Gastroesophageal sphincter (tissue), 4 donors: ENCODE measurements around the gene HDAC11. TPM values are rescaled to one million over a fixed set of nuclear protein-coding genes. Genes with fewer than 3 reads are reported as not detected.

ENCODE experiments used
- ATAC-seq: fragments of 150-250 bp; one replicate; pipeline ENCODE4 v1.9.1; 2016; ENCODE audit warnings: mild to moderate bottlenecking, moderate library complexity
- H3K27ac ChIP-seq, 4 donors: fragments of 200-600 bp; sonication (generic) in 3 of 4; 1 replicate in 3 of 4; 2 replicates in 1 of 4; pipeline ENCODE4 v1.5.1; 2016 to 2019
- H3K27me3 ChIP-seq: fragments of 200-600 bp; sonication (generic); one replicate; pipeline ENCODE4 v1.5.1; 2019
- H3K36me3 ChIP-seq, 2 donors: fragments of 200-600 bp; sonication (generic); one replicate each; pipeline ENCODE4 v1.5.1; 2019; ENCODE audit warnings: control low read depth in 1 of 2
- H3K4me1 ChIP-seq, 3 donors: fragments of 200-600 bp; sonication (generic); 1 replicate in 2 of 3; 2 replicates in 1 of 3; pipeline ENCODE4 v1.5.1; 2016 to 2019; ENCODE audit warnings: control low read depth in 2 of 3
- H3K4me3 ChIP-seq, 2 donors: fragments of 200-600 bp; sonication (generic); one replicate each; pipeline ENCODE4 v1.5.1; 2019; ENCODE audit warnings: mild to moderate bottlenecking in 1 of 2, moderate library complexity in 1 of 2
- H3K9me3 ChIP-seq, 3 donors: fragments of 200-600 bp; sonication (generic); one replicate each; pipeline ENCODE4 v1.5.1; 2017 to 2019; ENCODE audit warnings: control low read depth in 2 of 3
- CTCF ChIP-seq, 4 experiments: fragments of 200-600 bp in 2 of 4; fragments of 450-650 bp in 2 of 4; sonication (generic) in 1 of 4; IDR thresholded peaks; one replicate each; pipeline ENCODE4 v1.5.1; 2017 to 2019; ENCODE audit warnings: antibody characterized with exemption in 4 of 4, mild to moderate bottlenecking in 2 of 4, moderate library complexity in 2 of 4
- EP300 ChIP-seq: sonication (generic); formaldehyde crosslinking; IDR thresholded peaks from one replicate; pipeline ENCODE4 v1.6.1; 2017; ENCODE audit warnings: antibody characterized with exemption, mild to moderate bottlenecking
- POLR2A ChIP-seq, 2 donors: fragments of 450-650 bp; IDR thresholded peaks; one replicate each; pipeline ENCODE4 v1.6.1; 2017; ENCODE audit warnings: antibody characterized with exemption in 2 of 2, mild to moderate bottlenecking in 2 of 2, moderate library complexity in 1 of 2
- POLR2AphosphoS5 ChIP-seq: sonication (generic); formaldehyde crosslinking; IDR thresholded peaks from one replicate; pipeline ENCODE4 v1.6.1; 2017; ENCODE audit warnings: antibody characterized with exemption
- WGBS, 2 donors: methylation state at CpG; one replicate each; pipeline ENCODE4 v1.1.5; 2018; ENCODE audit warnings: low coverage in 1 of 2; 5-methylcytosine and 5-hydroxymethylcytosine counted together
- total RNA-seq, 4 donors: library from RNA; depleted of rRNA; stranded (reverse); fragments of >200 nt; gene quantifications; one replicate each; pipeline ENCODE4 v1.1.0, GENCODE V29; 2016

The HDAC11 gene
- total RNA-seq, 4 donors from 2014 or later = 22.3 to 37.1 (median 30.0) TPM

- ATAC-seq = peak; percentile 85
- Histone ChIP-seq H3K27ac (peak within 1 kb of the TSS; percentile 20 to 80 (median 78)), H3K36me3 (no peaks in the 10 kb centered on the region), H3K4me3 (peak within 1 kb of the TSS; percentile 37 to 60), H3K4me1 (peaks cover 0 to 72% (median 18%) of the 10 kb centered on the region in 3 donors), H3K9me3 (no peaks in the 10 kb centered on the region), H3K27me3 (peaks cover 62% of the 10 kb centered on the region)
- 20 to 40% methylated on average over 1 of the region's 107 CpGs for WGBS, 2 donors
- TF ChIP-seq POLR2AphosphoS5 = no peak
- no peak for TF ChIP-seq EP300
- peak in 1 of 4 experiments; percentile 10 for TF ChIP-seq CTCF (IDR thresholded peaks at IDR 0.05)
- TF ChIP-seq POLR2A (IDR thresholded peaks at IDR 0.05) = peak; percentile 24 to 41
Measured at GRCh38 chr3:13548696-13549622, 68.9 kb downstream of the HDAC11 start, which contains the start of gene FBLN2. Gene FBLN2 (plus strand): TSS chr3:13549125. CDS start chr3:13570356, 21,231 bp downstream.

GRCh38 chr3:13549623-13550422, 69.7 kb downstream of the HDAC11 start:
- Histone ChIP-seq H3K4me1 (peaks cover 0 to 75% (median 20%) of the 10 kb centered on the region in 3 donors), H3K36me3 (no peaks in the 10 kb centered on the region), H3K9me3 (no peaks in the 10 kb centered on the region), H3K27me3 (peaks cover 60% of the 10 kb centered on the region), H3K27ac (peak overlapping the region in 3 of 4 donors; percentile 76 to 80 (median 79)), H3K4me3 (peak overlapping the region; percentile 37 to 60)
- ATAC-seq = no peak
- no peak for TF ChIP-seq CTCF (IDR thresholded peaks at IDR 0.05)
- TF ChIP-seq EP300 = no peak
- WGBS, 2 donors = 59 to 66% methylated on average over 8 to 11 of the region's 18 CpGs

- no peaks in the 10 kb centered on the region for H3K9me3 ChIP-seq
- peaks cover 0 to 75% (median 20%) of the 10 kb centered on the region in 3 donors for H3K4me1 ChIP-seq
- H3K36me3 ChIP-seq = no peaks in the 10 kb centered on the region
- no peak for TF ChIP-seq POLR2AphosphoS5
- no peak for TF ChIP-seq CTCF (IDR thresholded peaks at IDR 0.05)
- no peak for TF ChIP-seq EP300
- TF ChIP-seq POLR2A (IDR thresholded peaks at IDR 0.05) = no peak
- no CpG with 5 or more reads among the region's 2 CpGs for WGBS, 2 donors
- no peak for ATAC-seq
- H3K27ac ChIP-seq = peak overlapping the region in 3 of 4 donors; percentile 76 to 80 (median 79)
- H3K4me3 ChIP-seq = peak overlapping the region; percentile 37 to 60
- peaks cover 60% of the 10 kb centered on the region for H3K27me3 ChIP-seq
Measured at GRCh38 chr3:13550423-13550690, 70.3 kb downstream of the HDAC11 start.

GRCh38 chr3:13550791-13551360, 70.8 kb downstream of the HDAC11 start:
- H3K27me3 ChIP-seq = peaks cover 60% of the 10 kb centered on the region
- TF ChIP-seq EP300 = no peak
- TF ChIP-seq CTCF (IDR thresholded peaks at IDR 0.05) = no peak
- TF ChIP-seq POLR2A (IDR thresholded peaks at IDR 0.05) = no peak
- TF ChIP-seq POLR2AphosphoS5 = no peak
- 62 to 80% methylated on average over 1 to 6 of the region's 13 CpGs for WGBS, 2 donors
- peak overlapping the region in 1 of 2 donors; percentile 60 for H3K4me3 ChIP-seq
- H3K9me3 ChIP-seq = no peaks in the 10 kb centered on the region
- H3K36me3 ChIP-seq = no peaks in the 10 kb centered on the region
- H3K4me1 ChIP-seq = peaks cover 0 to 76% (median 20%) of the 10 kb centered on the region in 3 donors
- no peak for ATAC-seq
- H3K27ac ChIP-seq = peak overlapping the region in 3 of 4 donors; percentile 76 to 80 (median 79)
